ENCODE data around the gene AHRR. TPM values are rescaled to one million over a fixed set of nuclear protein-coding genes. Genes with fewer than 3 reads are reported as not detected.

The AHRR gene
- total RNA-seq, 1 donor from 2014 or later = 10.5 TPM

- Histone ChIP-seq H3K4me3 (ENCODE audit: insufficient read depth, low read depth, low read length) (no peak overlapping the region), H3K9me3 (ENCODE audit: insufficient read depth, low read depth, low read length) (no peaks in the 10 kb centered on the region), H3K4me2 (ENCODE audit: low read length) (no peak overlapping the region), H3K27me3 (ENCODE audit: insufficient read depth, low read length) (no peaks in the 10 kb centered on the region), H3K79me2 (ENCODE audit: insufficient read depth, low read length) (peaks cover 12% of the 10 kb centered on the region), H3K27ac (ENCODE audit: low read depth, low read length) (no peak overlapping the region), H2AFZ (ENCODE audit: low read depth, low read length) (no peak overlapping the region), H4K20me1 (ENCODE audit: insufficient read depth, low read length) (peaks cover 11% of the 10 kb centered on the region), H3K9ac (ENCODE audit: low read length) (no peak overlapping the region), H3K36me3 (ENCODE audit: insufficient read depth, low read length) (peaks cover 20% of the 10 kb centered on the region), H3K4me1 (ENCODE audit: insufficient read depth, low read length) (peaks cover 6% of the 10 kb centered on the region)
- DNase-seq (ENCODE audit: low read depth) = no peak
- no peak overlapping the region for H3K4me3 Mint-ChIP-seq (ENCODE audit: unreplicated experiment)
- no peak for FAIRE-seq
- peaks cover 19% of the 10 kb centered on the region for H3K36me3 Mint-ChIP-seq (ENCODE audit: low read depth, unreplicated experiment)
- H3K27me3 Mint-ChIP-seq (ENCODE audit: low read depth, unreplicated experiment) = no peaks in the 10 kb centered on the region
- no peaks in the 10 kb centered on the region for H3K9me3 Mint-ChIP-seq (ENCODE audit: unreplicated experiment)
- H3K4me1 Mint-ChIP-seq (ENCODE audit: low read depth, unreplicated experiment) = peaks cover 3% of the 10 kb centered on the region
- no peak overlapping the region for H3K27ac Mint-ChIP-seq (ENCODE audit: unreplicated experiment)
- TF ChIP-seq CTCF (IDR thresholded peaks at IDR 0.05; ENCODE audit: insufficient read depth, low read depth, low read length) (no peak), EZH2 (IDR thresholded peaks at IDR 0.05; ENCODE audit: insufficient read depth, low read length) (no peak)
These were observed 145.3 kb downstream of the AHRR start for GRCh38 chr5:466661-467310.

- H4K20me1 ChIP-seq (ENCODE audit: insufficient read depth, low read length) = peaks cover 14% of the 10 kb centered on the region
- TF ChIP-seq CTCF (IDR thresholded peaks at IDR 0.05; ENCODE audit: insufficient read depth, low read depth, low read length) (no peak), EZH2 (IDR thresholded peaks at IDR 0.05; ENCODE audit: insufficient read depth, low read length) (no peak)
- Mint-ChIP-seq H3K9me3 (ENCODE audit: unreplicated experiment) (no peaks in the 10 kb centered on the region), H3K36me3 (ENCODE audit: low read depth, unreplicated experiment) (peaks cover 14% of the 10 kb centered on the region), H3K27me3 (ENCODE audit: low read depth, unreplicated experiment) (no peaks in the 10 kb centered on the region), H3K4me3 (ENCODE audit: unreplicated experiment) (no peak overlapping the region), H3K27ac (ENCODE audit: unreplicated experiment) (no peak overlapping the region), H3K4me1 (ENCODE audit: low read depth, unreplicated experiment) (peaks cover 4% of the 10 kb centered on the region)
- H3K9me3 ChIP-seq (ENCODE audit: insufficient read depth, low read depth, low read length) = no peaks in the 10 kb centered on the region
- DNase-seq (ENCODE audit: low read depth) (no peak), FAIRE-seq (no peak)
- no peak overlapping the region for H3K27ac ChIP-seq (ENCODE audit: low read depth, low read length)
- peaks cover 10% of the 10 kb centered on the region for H3K36me3 ChIP-seq (ENCODE audit: insufficient read depth, low read length)
- H3K9ac ChIP-seq (ENCODE audit: low read length) = no peak overlapping the region
- H3K79me2 ChIP-seq (ENCODE audit: insufficient read depth, low read length) = peaks cover 20% of the 10 kb centered on the region
- H3K4me1 ChIP-seq (ENCODE audit: insufficient read depth, low read length) = peaks cover 14% of the 10 kb centered on the region
- H3K4me2 ChIP-seq (ENCODE audit: low read length) = no peak overlapping the region
- H3K4me3 ChIP-seq (ENCODE audit: insufficient read depth, low read depth, low read length) = no peak overlapping the region
- H3K27me3 ChIP-seq (ENCODE audit: insufficient read depth, low read length) = no peaks in the 10 kb centered on the region
- no peak overlapping the region for H2AFZ ChIP-seq (ENCODE audit: low read depth, low read length)
These were observed 146.9 kb downstream of the AHRR start for GRCh38 chr5:468401-468800.

- H3K4me2 ChIP-seq (ENCODE audit: low read length) = no peak overlapping the region
- peaks cover 18% of the 10 kb centered on the region for H4K20me1 ChIP-seq (ENCODE audit: insufficient read depth, low read length)
- DNase-seq (ENCODE audit: low read depth) (no peak), FAIRE-seq (no peak)
- peaks cover 17% of the 10 kb centered on the region for H3K4me1 ChIP-seq (ENCODE audit: insufficient read depth, low read length)
- TF ChIP-seq EZH2 (IDR thresholded peaks at IDR 0.05; ENCODE audit: insufficient read depth, low read length) (no peak), CTCF (IDR thresholded peaks at IDR 0.05; ENCODE audit: insufficient read depth, low read depth, low read length) (no peak)
- no peak overlapping the region for H3K9ac ChIP-seq (ENCODE audit: low read length)
- H3K27ac ChIP-seq (ENCODE audit: low read depth, low read length) = no peak overlapping the region
- H3K4me3 ChIP-seq (ENCODE audit: insufficient read depth, low read depth, low read length) = no peak overlapping the region
- H3K79me2 ChIP-seq (ENCODE audit: insufficient read depth, low read length) = peaks cover 20% of the 10 kb centered on the region
- H3K4me3 Mint-ChIP-seq (ENCODE audit: unreplicated experiment) = no peak overlapping the region
- H3K36me3 ChIP-seq (ENCODE audit: insufficient read depth, low read length) = peaks cover 8% of the 10 kb centered on the region
- peaks cover 4% of the 10 kb centered on the region for H3K4me1 Mint-ChIP-seq (ENCODE audit: low read depth, unreplicated experiment)
- H3K9me3 ChIP-seq (ENCODE audit: insufficient read depth, low read depth, low read length) = no peaks in the 10 kb centered on the region
- no peak overlapping the region for H3K27ac Mint-ChIP-seq (ENCODE audit: unreplicated experiment)
- peaks cover 11% of the 10 kb centered on the region for H3K36me3 Mint-ChIP-seq (ENCODE audit: low read depth, unreplicated experiment)
- no peaks in the 10 kb centered on the region for H3K27me3 ChIP-seq (ENCODE audit: insufficient read depth, low read length)
- no peak overlapping the region for H2AFZ ChIP-seq (ENCODE audit: low read depth, low read length)
- H3K9me3 Mint-ChIP-seq (ENCODE audit: unreplicated experiment) = no peaks in the 10 kb centered on the region
- no peaks in the 10 kb centered on the region for H3K27me3 Mint-ChIP-seq (ENCODE audit: low read depth, unreplicated experiment)
These were observed 148.4 kb downstream of the AHRR start for GRCh38 chr5:469752-470483.
